Fibroblast of peridontal ligament (primary cell): ENCODE measurements around the gene CHRM5.

ENCODE experiments used
- DNase-seq: peaks from one replicate; pipeline ENCODE4 v3.0.0-alpha.2; 2010; ENCODE audit errors: extremely low read depth

CHRM5 gene, protein sequence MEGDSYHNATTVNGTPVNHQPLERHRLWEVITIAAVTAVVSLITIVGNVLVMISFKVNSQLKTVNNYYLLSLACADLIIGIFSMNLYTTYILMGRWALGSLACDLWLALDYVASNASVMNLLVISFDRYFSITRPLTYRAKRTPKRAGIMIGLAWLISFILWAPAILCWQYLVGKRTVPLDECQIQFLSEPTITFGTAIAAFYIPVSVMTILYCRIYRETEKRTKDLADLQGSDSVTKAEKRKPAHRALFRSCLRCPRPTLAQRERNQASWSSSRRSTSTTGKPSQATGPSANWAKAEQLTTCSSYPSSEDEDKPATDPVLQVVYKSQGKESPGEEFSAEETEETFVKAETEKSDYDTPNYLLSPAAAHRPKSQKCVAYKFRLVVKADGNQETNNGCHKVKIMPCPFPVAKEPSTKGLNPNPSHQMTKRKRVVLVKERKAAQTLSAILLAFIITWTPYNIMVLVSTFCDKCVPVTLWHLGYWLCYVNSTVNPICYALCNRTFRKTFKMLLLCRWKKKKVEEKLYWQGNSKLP

DNA sequence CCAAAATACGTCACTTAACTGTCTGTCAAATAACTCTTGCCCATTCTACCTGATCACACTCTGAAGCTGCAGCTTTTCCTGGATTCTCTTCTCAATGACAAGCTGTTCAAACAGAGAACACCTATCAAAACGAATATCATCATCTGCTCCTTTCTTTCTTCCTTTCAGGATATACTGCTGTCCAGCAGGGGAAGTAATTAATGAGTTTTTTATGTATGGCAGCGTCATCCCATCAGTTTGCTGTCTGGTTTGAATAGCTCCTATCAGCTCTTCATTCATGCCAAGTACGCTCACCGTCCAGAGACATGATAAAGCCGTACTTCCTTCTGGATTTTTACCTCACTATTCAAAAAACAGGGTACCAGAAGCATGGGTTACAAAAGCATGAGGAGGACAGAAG, at the start of gene CHRM5:
Gene CHRM5 (plus strand): TSS at position 274 of the 400 bp plus-strand sequence. CDS start 94,221 bp downstream, outside the sequence.
- no peak for DNase-seq

DNA sequence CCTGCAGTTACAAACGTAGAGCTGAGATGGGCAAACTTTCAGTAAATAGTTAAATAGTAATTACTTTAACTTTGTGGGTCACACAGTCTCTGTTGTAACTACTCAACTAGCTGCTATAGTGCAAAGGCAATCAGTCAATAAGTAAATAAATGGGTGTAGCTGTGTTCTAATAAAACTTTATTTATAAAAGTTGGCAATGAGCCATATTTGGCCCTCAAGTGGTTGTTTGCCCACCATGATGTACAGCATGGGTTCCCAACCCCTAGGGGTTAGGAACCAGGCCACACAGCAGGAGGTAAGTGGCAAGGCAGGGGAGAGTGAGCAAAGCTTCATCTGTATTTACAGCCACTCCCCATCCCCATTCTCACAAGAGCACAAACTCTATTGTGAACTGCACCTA, 44.9 kb upstream of the CHRM5 start:
- DNase-seq, result no peak

DNA sequence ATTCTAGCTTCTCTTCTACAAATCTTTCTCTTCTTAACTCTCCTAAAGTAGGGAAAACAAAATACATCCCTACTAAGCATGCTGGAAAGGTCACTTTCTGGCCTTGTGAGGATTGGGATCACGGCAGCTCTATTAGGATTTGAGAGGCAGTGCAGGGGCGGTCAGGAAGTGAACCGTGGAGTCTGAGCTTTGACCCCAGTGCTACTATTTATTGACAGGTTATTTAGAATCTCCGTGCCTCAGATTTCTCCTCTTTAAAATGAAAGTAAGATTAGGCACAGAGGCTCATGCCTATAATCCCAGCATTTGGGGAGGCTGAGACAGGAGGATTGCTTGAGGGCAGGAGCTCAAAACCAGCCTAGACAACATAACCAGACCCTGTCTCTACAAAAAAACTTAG, 42.0 kb upstream of the CHRM5 start:
- DNase-seq, result no peak

DNA sequence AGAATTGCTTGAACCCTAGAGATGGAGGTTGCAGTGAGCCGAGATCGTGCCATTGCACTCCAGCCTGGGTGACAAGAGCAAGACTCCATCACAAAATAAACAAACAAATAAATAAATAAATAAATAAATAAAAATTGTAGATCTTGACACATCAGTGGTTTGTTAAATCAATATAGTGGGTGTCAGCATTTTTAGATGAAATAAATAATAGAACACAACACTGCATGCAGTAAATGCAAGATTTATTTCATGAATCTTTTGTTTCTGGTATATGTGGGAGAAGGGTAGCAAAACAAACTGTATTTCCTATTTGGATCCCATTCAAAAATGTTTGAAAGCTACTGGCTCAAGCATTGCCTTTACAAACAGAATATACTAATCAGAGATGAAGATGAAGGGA, 35.6 kb upstream of the CHRM5 start:
- no peak for DNase-seq

DNA sequence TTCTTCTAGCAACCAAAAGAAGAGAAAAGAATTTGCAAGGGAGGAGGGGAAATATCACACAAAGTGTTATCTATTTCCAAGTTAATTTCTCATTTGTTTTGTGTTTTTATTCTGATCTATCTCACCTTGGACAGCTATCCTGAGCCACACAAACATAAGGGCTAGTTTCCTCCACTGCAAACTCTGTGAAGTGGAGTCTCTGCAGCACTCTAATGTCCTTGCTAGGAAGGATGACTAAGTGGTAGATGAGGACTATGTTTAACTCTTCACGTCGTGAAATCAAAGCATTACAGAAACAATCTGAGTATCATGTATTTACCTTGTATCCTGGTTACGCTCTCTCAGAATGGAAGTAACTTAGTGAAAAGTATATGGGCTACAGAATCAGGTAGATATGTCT, 33.9 kb upstream of the CHRM5 start:
- DNase-seq, result peak; percentile 5

DNA sequence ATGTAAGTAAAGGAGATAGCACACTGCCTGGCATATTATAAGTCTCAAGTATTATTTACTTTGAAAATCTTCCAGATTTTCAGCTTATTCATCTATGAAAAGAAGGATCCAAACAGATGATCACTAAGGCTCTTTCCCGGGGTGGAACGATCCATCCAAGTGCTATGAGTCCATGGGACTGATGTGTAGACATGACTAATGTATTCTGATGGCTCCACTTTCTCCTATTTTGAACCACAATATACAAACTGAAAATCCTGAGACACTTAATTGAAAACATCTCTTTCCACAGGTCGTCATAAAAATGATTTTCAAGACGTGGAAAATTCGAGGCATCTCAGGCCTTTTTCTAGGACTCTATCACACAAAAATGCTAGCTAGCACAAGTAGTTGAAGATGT, 33.4 kb upstream of the CHRM5 start:
- DNase-seq, result peak; percentile 55

DNA sequence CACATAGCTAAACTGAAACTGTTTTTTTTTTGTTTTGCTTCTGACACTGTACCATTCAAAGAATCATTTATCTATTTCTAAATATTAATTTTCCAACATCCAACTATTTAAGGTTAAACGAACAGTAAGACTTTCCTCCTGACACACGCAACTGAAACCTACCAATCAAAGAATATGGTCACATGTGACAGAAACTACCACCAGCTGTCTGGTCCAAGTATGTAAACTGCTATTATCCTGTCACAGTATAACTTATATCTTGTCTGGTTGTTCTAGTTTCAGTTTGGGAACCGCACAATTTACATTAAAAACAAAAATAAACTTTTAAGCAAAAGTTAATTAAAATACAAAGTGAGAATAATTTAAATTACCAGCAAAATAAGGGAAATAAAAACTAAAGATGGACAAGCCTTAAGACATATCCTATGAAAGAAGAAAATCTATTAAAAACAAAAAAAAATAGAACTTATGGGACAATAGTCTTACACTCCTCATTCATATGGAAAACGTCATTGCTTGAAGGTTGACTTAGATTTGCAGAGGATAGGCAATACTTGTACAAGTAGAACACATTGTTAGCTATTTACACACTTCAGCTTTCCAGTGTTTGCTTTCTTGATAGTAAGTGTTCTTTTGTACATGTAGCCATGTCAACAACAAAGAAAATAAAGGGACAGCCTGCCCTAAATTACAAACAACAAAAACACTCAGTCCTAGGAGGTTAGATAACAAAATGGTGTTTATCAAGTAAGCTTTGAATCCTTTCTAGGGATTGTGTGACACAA, 26.8 kb upstream of the CHRM5 start:
- no peak for DNase-seq

DNA sequence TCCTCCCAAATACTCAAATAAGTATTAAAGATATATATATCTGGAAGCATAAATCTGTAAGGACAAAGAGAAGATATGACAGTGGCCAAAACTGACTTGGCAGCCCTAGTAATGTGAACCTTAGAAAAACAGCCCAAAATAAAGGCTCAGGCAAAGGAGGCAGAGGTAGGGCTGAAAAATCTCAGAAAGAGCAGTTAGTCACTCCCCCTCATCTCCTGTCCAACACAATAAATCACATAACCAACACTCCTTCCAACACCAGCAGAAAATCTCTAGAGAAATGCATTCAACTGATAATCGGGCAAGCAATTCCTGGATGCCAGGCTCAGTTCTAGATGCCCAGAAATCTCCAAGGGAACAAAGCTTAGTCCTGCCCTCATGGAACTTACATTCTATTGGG, 22.1 kb upstream of the CHRM5 start:
- DNase-seq, result no peak

DNA sequence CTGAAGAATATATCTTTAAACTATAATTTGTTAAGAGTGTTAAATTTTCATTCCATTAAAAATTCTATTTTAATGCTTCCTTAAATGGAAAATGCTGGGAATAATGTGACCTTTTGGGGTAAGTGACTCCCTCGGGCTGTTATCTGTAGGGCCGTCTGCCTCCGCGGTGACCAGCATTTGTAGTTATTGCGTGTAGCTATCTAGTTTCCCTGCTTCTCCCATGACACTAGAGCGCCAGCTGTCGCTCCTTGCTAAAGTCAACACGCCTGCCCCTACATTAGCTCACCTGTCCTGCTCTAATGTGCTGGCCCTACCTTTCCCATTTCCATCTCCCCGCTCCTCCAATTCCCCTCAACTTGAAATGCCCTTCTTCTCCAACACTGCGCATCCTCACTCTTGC, 12.4 kb upstream of the CHRM5 start:
- no peak for DNase-seq

DNA sequence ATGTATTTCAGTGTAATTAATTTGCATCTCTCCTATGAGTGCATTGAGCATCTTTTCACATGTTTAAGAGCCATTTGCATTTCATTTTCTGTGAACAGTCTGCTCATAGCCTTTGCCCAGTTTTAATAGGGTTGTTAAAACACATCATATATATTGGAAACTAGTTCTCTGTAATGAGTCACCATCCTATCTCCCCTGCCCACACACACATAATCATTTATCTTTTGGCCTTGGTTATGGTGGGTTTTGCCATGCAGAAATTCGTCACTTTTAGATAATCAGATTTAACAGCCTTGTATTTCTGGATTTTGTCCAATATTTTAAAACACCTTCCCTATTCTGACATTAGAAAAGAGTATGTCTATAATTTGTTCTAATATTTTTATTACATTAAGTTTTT, 11.9 kb upstream of the CHRM5 start:
- no peak for DNase-seq

DNA sequence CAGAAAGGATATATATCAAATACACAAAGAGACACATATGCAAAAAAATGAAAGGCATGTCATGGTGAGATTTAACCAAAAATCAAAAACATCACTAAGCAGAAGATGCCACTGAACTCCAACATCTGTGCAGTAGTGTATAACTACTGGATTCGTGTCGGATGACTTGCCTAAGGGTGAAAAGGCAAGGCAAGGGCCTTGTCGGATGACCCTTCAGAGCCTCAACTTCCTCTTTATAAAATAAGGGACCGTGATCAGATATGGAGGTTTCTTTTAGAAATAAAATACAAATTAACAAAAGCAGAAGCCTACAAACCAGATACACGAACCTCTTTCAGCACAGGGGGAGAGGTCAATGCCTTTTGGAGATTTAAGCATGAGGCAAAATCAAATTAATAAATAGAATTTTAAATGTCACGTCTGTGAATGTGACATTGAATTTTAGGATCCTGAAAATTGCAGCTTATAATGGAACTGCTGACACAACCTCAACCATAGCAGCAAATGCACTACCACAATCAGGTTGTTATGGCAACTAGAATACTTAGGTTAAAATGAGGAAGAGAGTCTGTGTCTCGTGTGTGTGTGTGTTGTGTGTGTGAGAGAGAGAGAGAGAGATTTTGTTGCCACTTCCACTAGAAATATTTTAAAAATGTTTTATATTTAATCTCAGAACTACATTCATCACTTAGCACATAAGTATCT, 8.3 kb upstream of the CHRM5 start:
- no peak for DNase-seq

DNA sequence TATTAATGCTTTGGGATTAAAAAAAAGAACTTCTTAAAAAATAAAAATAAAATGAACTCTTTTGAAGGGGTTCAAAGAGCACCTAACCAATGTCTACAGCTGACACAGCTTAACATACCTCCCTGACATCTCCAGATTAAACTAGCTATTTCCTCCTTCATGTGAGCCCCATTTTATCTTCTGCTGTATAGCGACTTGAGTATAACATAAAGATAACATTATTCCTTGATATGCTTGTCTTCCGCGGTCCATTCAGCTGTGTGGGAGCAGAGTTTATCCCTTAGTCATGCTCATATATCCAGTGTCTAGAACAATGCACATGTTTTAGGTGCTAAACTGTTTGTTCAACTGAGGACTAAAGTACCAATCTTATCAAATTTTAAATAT, 7.8 kb upstream of the CHRM5 start:
- DNase-seq, result no peak

DNA sequence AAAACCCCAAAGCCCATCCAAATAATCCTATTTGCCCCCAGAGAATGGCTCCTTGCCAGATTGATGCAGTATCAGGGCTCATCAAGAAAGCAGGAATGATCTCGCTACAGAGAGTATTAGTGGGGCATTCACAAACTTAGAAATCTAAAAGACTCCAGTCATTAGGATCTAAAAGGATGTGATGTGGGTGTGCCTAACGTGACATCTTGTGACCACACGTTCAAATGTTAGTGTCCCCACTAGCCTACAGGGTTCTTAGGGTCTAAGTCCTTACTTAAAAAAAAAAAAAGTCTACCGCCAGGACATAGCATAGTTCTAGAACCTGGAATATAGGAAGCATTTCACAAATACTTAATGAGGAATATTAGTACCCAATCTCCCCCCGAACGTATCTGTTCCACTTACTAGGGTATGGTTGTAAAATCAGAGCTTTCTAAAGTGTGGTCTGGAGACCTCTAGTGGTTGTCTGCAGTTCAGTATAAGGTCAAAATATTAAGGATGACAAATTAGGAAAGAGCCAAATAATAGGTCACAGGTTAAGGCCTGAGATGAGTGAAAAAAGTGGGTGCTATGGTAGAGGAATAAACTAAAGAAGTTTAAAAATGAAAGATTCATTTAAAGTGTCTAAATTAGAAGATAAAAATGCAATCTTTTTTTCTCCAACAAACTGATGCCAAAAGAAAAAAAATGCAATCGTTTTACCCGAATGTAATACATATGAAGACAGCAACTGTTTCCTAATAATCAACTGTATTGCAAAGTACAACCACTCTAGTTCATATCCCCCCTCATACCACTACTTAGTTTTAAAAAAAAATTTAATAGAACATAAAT, 4.2 kb upstream of the CHRM5 start:
- DNase-seq, result peak; percentile 56

DNA sequence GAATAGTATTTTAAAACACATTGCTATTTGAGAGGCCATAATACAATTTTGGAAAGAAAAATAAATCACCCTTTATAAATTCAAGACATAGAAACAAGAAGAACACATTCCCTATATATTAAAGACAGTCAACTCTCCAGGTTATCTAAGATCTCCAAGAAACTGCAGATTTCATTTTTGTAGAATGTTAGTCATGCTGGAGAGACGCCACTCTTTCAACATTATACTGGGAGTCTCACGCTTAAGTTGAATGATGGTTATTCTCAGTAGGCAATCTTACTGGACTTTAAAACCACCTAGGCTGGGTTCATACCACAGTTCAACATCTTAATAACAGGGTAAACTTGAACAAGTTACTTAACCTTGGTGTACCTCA, 3.6 kb upstream of the CHRM5 start:
- no peak for DNase-seq

DNA sequence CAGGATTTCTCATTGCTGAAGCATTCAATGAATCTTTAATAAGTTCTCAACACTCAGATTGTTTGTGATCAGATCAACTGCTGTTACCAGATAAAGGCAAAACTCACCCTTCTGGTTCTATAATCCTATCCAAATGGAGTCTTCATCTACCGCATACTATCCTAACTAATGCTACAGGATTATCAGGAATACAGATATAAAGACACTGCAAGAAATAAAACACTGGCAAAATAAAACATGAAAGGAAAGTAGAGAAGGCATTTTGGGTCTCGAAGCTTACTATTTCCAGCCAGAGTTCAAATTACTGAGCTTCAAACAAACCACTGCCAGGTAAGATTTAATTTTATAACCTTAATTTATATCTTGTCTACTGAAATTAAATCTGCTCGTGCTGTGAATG, 524 bp downstream of the CHRM5 start:
- DNase-seq, result no peak

DNA sequence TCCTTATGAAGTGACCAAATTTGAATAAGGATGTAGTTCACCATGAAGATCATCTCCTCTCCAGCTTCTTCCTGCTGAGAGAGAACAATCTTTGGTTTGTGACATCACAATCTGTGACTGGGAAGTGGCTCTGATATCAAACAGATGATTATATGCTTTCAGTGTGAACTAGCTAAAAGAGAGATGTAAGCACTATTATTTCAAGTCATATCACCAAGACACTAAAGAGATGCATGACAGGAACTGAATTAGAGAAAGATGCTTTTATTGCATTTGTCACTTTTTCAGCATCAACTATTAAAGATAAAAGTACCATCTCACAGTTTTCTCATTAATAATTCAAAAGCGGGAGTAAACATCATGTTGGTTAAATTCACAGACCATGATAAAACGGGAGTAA, 3.5 kb downstream of the CHRM5 start:
- DNase-seq, result no peak

DNA sequence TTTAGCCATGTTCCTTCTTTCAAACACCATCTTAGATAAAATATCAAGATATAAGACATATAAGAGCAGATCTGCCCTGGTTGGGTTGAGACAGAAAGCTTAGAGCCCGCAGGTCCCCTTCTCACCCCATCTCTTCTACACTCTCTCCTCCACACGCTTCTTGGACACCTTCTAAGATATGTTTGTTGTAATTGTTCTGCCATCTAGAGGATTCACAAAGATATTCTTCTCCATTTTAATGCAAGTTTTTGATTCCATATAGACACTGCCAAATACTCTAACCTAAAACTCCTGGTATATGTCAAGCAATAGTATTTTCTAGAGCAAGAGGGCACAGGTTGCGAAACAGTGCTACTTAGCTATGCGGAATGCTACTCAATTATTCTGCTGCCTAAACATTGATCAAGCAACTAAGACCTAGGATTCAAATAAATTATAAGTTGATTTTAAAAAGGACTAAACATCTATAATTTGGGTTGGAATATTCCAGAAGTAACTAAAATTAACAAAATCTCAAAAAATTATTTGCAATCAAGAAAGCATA, 6.8 kb downstream of the CHRM5 start:
- peak; percentile 18 for DNase-seq

DNA sequence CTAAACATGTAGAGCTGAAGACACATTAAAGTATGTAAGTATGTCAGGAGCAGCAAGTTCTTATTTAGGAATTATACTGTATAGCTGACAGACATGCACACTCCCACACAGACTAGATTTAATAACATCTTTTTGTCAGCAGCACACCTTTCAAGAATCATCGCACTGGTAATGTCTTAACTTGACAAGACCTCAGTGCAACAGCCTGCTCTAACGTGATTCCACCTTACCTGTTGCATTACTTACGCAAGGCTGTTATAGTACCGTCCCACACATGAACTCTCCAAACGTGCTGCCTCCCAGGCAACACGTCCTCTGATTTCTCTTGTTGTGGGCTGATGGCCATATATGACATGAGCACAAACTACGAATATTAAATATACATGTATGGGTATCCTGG, 11.9 kb downstream of the CHRM5 start:
- DNase-seq, result no peak

DNA sequence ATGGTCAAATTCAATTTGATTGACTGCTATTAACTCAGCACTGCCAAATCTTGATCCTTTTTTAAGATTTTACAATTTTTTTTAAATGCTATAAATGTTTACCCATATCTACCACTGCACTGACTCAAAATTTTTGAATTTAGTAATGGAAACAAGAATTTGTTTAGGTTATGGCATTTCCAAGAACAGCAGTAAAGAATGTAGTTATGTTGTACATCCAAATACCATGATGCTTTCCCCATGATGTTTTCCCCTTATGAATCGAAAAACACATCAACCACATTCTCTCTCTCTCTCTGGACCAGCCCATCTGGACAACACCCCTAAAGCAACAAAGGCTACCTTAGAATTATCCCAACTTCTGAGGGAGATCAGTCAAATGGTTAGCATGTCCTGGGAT, 14.2 kb downstream of the CHRM5 start:
- no peak for DNase-seq

DNA sequence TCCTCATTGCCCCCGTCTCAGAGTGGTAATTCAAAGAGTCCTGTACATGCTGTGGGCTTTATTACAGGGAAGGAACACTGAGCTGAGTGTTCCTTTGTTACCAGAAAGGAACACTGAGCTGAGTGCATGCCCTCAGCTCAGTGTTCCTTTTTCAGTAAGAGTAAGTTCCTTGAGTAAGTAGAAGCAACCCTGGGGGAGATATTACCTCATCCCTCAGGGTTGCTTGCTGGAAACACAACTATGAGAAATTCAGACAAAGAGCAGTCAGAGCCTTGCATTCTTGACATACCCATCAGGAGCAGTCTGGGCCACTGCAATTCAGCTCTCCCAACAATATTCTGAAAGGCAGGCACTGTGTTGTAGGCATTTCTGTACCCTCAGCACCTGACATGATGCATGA, 17.0 kb downstream of the CHRM5 start:
- peak; percentile 81 for DNase-seq

DNA sequence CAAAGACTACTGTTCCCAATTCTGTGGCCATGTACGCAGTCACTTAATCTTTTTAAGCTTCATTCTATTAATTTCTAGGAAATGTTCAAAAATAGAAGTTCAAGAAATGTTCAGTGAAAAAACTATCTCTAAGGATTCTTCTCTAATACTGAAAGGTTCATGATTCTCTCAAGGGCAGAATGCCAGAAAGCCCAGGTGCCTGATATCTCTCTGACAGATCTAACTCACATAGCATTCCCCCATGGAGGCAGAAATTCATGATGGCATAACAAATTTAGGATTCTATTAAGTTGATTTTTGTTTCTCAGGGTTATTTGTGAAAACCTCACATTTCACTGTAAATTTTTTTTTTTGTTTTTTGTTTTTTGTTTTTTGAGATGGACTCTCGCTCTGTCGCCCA, 17.5 kb downstream of the CHRM5 start:
- DNase-seq, result no peak
